OCI-LY3 (cell line): ENCODE data around the gene ADCY4.

Experiments used
- EZH2phosphoT487 ChIP-seq: fragments of 200-600 bp; shearing (Covaris generic); IDR thresholded peaks from 2 replicates; pipeline ENCODE4 v1.6.1; 2018; ENCODE audit warnings: antibody characterized with exemption, mixed run types, low read depth
- TF ChIP-seq, protein P1 (sequence below): fragments of 200-600, 300-600 bp; sonication (generic); IDR thresholded peaks from 2 replicates; pipeline ENCODE4 v1.5.1; 2014; ENCODE audit warnings: antibody characterized with exemption, low read length, low read depth

DNA sequence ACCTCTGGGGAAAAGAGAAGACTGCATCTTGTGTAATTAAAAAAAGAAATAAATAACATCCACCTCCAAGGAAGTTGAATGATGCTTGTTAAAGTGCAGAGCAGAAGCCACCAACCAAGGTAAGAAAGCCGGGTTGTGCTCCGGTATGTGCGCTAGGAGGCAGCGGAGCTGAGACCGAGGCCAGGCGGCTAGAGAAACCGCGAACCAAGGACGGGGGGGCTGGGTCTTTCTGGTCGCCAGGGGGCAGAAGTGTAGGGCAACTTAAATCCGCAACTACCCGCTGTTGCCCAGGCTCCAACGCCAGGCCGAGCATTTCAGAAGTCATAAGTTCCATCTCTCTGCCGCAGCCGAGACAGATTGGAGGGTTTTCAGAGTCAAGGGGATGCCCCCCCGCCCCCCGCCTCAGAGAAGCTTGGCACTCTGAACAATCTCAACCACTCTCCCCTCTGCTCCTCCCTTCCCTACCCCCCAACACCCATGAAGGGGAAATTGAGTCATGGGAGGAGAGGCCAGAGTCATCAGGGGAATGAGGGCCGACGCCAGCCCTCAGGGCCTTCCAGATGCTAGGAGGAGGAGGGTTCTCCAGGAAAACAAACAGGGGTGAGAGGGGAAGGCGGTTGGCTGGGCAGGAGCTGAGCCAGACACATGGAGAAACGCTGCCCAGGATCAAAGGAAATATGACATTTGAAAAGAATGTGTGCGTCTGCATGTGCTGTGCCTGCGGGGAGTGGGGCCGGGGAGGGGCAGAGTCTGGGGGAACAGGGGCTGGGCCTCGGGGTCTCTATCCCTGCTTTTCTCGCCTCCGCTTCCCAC, 30.9 kb upstream of the ADCY4 start:
- TF ChIP-seq, protein P1, sequence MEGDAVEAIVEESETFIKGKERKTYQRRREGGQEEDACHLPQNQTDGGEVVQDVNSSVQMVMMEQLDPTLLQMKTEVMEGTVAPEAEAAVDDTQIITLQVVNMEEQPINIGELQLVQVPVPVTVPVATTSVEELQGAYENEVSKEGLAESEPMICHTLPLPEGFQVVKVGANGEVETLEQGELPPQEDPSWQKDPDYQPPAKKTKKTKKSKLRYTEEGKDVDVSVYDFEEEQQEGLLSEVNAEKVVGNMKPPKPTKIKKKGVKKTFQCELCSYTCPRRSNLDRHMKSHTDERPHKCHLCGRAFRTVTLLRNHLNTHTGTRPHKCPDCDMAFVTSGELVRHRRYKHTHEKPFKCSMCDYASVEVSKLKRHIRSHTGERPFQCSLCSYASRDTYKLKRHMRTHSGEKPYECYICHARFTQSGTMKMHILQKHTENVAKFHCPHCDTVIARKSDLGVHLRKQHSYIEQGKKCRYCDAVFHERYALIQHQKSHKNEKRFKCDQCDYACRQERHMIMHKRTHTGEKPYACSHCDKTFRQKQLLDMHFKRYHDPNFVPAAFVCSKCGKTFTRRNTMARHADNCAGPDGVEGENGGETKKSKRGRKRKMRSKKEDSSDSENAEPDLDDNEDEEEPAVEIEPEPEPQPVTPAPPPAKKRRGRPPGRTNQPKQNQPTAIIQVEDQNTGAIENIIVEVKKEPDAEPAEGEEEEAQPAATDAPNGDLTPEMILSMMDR: peak; percentile 90
- no peak for TF ChIP-seq EZH2phosphoT487
